ENCODE data around the gene WRAP73. TPM values are rescaled to one million over a fixed set of nuclear protein-coding genes. Genes with fewer than 3 reads are reported as not detected.

Gene WRAP73
- total RNA-seq, 1 donor from 2014 or later: 14.8 TPM

- DNase-seq (ENCODE audit: low spot score): no peak
These were observed 32.2 kb upstream of the WRAP73 start for GRCh38 chr1:3681898-3682806.

DNA sequence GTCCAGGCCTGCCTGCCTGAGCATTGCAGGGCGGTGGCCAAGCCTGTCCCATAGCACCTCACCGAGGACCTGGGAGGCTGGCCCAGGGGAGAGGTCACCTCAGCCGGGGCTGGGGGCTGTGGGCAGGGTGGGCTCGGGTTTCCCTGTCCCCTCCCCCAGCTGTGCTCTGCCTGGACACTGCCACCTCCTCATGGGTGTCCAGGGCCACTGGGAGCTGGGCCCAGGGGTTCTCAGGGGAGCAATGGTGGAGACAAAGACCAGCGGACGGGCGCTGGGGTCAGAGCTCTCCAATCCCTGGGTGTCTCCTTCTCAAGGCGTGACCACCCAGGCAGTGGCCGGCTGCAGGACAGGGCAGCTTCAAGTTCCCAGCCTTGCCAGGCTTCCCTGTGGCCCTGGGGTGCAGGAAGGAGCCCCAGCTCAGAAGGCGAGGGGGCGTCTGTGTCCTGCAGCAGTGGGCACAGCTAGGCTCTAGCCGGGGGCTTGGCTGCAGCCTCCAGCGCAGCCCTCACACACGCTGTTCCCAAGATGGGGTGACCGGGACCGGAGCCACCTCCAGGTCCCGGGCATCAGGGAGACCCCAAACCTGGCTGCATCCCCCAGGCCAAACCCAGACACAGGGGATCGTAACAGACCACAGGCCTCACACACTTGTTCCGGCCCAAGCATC is 31.5 kb upstream of the WRAP73 start:
- no peak for DNase-seq (ENCODE audit: low spot score)

GRCh38 chr1:3680488-3681230 is 30.8 kb upstream of the WRAP73 start:
- DNase-seq (ENCODE audit: low spot score): no peak

DNA sequence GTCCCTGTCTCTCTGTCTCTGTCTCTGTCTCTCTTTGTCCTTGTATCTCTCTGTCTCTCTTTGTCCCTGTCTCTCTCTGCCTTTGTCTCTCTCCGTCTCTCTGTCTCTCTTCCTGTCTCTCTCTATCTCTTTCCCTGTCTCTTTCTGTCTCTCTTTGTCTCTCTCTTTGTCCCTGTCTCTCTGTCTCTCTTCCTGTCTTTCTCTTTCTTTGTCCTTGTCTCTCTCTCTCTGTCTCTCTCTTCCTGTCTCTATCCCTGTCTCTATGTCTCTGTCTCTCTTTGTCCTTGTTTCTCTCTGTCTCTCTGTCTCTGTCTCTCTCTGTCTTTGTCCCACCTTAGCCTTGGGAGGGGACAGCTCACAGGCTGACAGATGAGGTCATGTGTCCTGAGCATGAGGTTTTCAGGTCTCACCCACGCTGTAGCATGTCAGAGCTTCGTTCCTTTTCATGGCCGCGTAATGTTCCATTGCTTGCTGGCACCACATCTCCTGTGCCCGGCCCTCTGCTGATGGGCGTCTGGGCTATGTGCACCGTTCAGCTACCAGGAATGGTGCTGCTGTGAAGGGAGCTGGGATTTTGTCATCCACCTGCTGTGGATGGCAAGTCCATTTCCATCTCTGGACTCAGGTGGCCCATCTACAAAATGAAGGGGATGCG is 30.0 kb upstream of the WRAP73 start:
- no peak for DNase-seq (ENCODE audit: low spot score)

GRCh38 chr1:3679098-3679555 is 29.2 kb upstream of the WRAP73 start:
- DNase-seq (ENCODE audit: low spot score): no peak

- no peak for DNase-seq (ENCODE audit: low spot score)
These were observed 28.6 kb upstream of the WRAP73 start for GRCh38 chr1:3678361-3679097.

DNA sequence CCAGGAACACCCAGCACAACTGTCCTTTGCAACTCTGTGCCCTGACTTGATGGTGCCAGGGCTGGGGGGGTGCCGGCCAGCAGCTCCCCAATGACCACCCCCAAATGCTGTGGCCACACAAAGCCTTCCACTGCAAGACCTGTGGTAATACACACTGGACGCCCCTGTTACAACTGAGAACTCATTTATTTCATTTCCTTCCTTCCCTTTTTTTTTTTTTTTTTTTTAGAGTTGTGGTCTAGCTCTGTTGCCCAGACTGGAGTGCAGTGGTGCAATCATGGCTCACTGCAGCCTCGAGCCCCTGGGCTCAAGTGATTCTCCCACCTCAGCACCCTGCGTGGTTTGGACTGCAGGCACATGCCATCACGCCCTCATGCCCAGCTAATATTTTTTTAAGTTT is 27.6 kb upstream of the WRAP73 start:
- DNase-seq (ENCODE audit: low spot score): no peak

- DNase-seq (ENCODE audit: low spot score): no peak
These were observed 26.9 kb upstream of the WRAP73 start for GRCh38 chr1:3676581-3677470.

DNA sequence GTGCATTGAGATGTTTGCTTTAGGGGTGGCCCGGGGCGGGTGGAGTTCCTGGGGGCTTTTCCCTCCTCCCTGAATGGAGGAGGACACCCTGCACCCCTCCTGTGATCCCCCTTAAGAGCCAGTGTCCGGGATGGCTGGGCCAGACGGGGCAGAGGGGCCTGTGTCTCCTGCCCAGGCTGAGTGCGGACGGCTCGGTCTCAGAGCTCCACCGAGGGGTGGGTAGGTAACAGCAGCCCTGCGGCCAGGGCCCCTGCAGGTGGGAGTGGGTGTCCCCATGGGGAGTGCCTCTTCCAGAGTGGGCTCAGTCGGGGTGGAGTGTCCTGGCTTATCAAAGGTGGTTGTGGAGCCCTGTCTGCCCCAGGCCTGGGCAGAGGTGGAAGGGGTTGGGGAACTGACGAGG is 25.5 kb upstream of the WRAP73 start:
- no peak for DNase-seq (ENCODE audit: low spot score)

DNA sequence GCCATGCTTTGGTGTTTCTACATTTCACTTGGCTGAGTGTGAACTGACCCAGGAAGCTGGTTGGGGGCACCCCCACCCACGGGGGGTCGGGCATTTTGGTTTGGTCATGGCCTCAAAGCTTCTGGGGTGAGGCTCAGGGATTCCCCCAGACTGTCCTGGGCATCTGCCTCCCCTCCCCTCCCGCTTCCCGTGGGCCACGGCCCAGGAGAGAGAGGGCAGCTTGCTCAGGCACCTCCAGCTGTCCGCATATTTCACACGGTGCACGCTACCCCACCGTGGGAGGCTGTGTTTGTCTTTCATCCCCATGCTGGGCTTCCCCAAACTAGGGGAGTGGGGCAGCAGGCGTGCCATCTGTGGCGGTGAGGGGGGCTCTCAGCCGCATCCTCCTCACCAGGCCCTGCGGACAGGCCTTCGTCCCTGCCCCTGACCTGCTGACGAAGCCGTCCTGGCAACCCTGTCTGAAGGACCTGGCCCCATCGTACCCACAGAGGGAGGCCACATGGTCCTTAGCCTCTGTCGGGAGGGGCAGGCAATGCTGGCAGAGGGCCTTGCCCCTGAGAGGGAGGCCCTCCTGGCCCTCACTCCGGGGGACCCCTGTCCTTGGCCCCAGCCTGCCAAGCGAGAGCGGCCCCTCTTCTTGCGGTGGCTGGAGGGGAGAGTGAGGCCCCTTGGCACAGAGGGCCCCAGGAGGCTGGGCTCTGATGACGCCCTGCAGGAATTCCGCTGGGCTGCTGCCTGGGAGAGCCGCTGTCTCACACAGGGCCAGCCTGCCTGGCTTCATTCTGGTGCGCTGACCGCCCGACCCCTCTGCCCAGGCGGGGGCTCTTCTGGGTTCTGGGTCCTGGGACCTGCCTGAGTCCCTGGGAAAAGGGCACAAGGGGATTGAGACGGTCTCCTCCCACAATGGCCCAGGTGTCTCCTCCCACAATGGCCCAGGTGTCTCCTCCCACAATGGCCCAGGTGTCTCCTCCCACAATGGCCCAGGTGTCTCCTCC is 24.5 kb upstream of the WRAP73 start:
- no peak for DNase-seq (ENCODE audit: low spot score)

DNA sequence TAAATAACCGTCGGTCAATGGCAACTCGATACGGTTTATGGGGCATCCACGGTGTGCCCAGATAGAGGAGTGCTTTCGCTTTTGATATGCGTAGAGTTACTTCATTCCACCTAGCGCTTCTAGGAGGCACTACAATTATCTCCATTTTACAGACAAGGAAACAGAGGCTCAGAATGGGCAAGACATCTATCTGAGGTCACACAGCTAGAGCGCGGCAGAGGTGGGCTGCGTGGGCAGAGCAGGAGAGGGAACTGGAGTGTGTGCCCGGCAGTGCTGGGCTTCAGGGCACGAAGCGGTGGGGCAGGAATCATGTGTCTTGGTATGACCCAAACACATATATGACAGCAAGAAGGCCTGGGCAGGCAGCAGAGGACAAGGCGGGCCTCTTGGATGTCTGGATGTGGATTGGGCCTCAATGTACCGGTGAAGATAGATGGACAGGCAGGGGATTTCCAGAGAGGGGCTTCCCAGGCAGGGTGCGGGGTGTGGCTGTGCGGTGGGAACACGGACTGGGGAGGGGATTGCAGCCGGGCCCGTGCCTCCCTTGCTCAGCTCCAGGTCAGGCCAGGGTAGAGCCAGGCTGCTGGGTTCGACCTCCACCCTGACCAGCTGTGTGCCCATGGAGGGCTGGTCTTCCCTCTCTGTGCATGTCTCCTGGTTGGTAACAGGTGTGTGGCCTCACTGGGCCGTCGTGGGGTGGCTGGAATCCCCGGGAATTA is 23.6 kb upstream of the WRAP73 start:
- no peak for DNase-seq (ENCODE audit: low spot score)

GRCh38 chr1:3672971-3673361 is 23.1 kb upstream of the WRAP73 start:
- no peak for DNase-seq (ENCODE audit: low spot score)

DNA sequence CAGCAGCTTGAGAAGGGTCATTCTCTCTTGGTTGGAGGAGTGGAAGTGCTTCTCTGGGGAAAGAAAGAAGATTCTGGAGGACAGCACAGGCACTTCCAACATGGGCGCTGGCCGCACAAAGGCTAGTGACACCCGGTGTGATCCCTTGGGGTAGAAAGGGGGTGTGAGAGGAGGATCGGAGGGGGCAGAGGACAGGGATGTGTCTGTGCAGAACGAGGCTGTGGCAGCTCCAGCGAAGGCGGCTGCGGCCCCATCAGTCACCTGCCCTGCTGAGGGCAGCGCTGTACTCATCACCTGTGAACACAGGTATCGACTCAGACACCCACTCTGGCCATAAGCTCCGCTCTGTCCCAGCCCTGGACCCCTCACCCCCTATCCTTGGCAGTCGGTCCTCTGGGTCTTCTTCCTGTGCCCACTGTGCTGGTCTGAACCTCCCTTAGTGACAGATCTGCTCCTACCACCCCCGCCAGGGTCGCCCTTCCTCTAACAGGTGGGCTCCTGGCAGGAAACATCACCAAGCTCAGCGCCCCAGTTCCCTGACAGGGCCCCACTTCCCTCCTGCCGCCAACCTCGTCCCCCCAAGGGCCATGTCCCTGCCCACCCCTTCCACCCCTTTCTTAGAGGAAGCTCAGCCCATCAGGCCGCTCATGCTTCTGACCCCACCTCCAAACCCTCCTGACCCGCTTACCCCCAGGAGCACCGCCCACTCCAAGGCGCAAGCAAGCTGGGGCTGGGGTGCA is 22.5 kb upstream of the WRAP73 start:
- DNase-seq (ENCODE audit: low spot score): no peak

DNA sequence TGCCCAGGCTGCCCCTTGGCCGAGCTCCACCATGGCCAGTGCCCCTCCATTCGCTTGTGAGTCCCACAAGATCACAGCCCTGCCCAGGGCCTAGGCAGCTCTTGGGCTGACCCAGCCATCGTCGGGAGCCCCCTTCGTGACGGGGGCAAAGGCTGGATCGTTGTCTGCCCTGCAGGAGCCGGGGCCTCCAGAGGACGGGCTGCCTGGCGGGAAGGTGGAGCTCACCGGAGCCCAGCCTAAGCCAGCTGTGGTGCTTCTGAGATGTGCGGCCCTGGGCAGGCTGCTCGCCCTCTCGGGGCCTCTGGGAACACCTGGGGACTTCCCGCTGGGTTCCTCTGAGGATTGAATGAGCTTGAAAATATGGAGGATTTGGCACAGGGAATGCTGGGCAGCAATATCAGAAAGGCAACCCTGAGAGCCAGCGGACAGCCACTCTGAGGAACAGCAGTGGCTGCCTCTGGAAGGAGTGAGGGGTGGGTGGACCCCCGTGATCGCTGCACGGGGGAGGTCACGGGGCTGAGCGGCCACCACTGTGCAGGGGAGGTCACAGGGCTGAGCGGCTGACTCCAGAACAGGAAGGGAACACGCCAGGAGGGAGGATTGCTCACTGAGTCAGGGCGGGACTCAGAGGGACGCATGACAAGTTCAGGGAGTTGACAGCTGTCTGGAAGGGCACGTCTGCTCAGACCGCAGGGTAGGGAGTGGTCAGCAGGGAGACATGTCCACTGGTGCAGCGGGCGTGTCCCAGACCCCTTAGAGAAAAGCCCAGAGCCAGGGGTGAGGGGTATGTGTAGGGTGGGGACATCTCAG is 21.7 kb upstream of the WRAP73 start:
- no peak for DNase-seq (ENCODE audit: low spot score)

GRCh38 chr1:3670823-3671265 is 20.9 kb upstream of the WRAP73 start:
- peak; percentile 73 for DNase-seq (ENCODE audit: low spot score)

GRCh38 chr1:3669971-3670431 is 20.1 kb upstream of the WRAP73 start:
- peak; percentile 57 for DNase-seq (ENCODE audit: low spot score)

All from mesenteric fat pad (tissue), 1 donor.